ENCODE data around the gene ATP11A.
"Not testable (repeated sequence)": the region's sequence is repeated elsewhere in the genome, so short reads cannot be mapped to it uniquely, and the experiment has no call there.

ATP11A gene

GRCh38 chr13:112675366-112675756 is 14.5 kb upstream of the ATP11A start:
- CTCF ChIA-PET: interaction anchor here (0.7 kb wide), 1 partner anchor 199 kb away, joined by 3 read pairs; no protein-coding TSS in a partner anchor
- no peak for DNase-seq (ENCODE audit: low read depth, low spot score)
- TF ChIP-seq, protein P1, sequence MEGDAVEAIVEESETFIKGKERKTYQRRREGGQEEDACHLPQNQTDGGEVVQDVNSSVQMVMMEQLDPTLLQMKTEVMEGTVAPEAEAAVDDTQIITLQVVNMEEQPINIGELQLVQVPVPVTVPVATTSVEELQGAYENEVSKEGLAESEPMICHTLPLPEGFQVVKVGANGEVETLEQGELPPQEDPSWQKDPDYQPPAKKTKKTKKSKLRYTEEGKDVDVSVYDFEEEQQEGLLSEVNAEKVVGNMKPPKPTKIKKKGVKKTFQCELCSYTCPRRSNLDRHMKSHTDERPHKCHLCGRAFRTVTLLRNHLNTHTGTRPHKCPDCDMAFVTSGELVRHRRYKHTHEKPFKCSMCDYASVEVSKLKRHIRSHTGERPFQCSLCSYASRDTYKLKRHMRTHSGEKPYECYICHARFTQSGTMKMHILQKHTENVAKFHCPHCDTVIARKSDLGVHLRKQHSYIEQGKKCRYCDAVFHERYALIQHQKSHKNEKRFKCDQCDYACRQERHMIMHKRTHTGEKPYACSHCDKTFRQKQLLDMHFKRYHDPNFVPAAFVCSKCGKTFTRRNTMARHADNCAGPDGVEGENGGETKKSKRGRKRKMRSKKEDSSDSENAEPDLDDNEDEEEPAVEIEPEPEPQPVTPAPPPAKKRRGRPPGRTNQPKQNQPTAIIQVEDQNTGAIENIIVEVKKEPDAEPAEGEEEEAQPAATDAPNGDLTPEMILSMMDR (IDR thresholded peaks at IDR 0.05; ENCODE audit: insufficient read depth, low read length, missing control alignments): no peak
- no peak overlapping the region for H3K4me3 ChIP-seq (ENCODE audit: low read depth, low read length)
- POLR2A ChIA-PET: no interaction called here

- CTCF ChIA-PET; POLR2A ChIA-PET; DNase-seq (ENCODE audit: low read depth, low spot score); H3K4me3 ChIP-seq (ENCODE audit: low read depth, low read length): not testable (repeated sequence)
Measured at GRCh38 chr13:112677421-112677962, 12.3 kb upstream of the ATP11A start.

GRCh38 chr13:112679381-112679780 is 10.5 kb upstream of the ATP11A start:
- ChIA-PET POLR2A (no interaction called here), CTCF (no interaction called here)
- DNase-seq (ENCODE audit: low read depth, low spot score): no peak
- TF ChIP-seq, protein P1 (IDR thresholded peaks at IDR 0.05; ENCODE audit: insufficient read depth, low read length, missing control alignments): no peak
- no peak overlapping the region for H3K4me3 ChIP-seq (ENCODE audit: low read depth, low read length)

DNA sequence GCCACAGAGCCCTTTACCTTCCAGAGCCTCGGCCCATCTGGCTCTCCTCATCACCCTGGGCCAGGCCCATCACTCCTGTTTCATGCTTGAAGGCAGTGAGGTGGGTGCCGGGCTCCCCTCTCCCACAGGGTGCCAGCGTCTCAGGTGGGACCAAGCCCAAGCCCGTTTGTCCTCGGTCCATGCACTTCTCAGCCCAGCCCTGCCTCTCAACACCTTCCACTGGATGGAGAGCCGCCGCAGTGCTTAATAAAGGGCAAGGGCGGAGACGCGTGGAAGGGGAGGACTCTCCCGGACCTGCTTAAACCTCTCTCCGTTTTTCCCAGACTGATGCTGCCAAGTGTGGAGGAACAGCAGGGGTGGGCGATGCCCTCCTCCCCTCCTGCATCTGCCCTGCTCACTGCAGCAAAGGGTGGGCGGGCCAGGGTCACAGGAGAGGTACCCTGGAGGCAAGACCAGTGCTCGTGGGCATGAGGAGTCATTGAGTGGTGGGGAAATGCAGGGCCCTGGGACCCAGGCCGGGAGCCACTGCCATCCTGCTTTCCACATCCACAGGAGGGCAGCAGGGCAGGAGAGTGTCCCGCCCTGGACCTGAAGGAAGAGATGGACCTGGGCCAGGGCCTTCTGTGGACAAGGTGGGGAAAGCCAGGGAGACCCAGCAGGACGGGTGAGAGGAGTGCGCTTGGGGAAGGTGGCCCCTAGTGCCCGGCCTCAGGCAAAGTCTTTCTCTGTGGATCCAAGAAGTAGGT is 9.7 kb upstream of the ATP11A start:
- TF ChIP-seq, protein P1 (IDR thresholded peaks at IDR 0.05; ENCODE audit: insufficient read depth, low read length, missing control alignments): no peak
- DNase-seq (ENCODE audit: low read depth, low spot score): no peak
- H3K4me3 ChIP-seq (ENCODE audit: low read depth, low read length): no peak overlapping the region
- ChIA-PET POLR2A (no interaction called here), CTCF (no interaction called here)

GRCh38 chr13:112680741-112681360 is 9.0 kb upstream of the ATP11A start:
- TF ChIP-seq, protein P1 (IDR thresholded peaks at IDR 0.05; ENCODE audit: insufficient read depth, low read length, missing control alignments): no peak
- no peak for DNase-seq (ENCODE audit: low read depth, low spot score)
- ChIA-PET POLR2A (no interaction called here), CTCF (no interaction called here)
- no peak overlapping the region for H3K4me3 ChIP-seq (ENCODE audit: low read depth, low read length)

DNA sequence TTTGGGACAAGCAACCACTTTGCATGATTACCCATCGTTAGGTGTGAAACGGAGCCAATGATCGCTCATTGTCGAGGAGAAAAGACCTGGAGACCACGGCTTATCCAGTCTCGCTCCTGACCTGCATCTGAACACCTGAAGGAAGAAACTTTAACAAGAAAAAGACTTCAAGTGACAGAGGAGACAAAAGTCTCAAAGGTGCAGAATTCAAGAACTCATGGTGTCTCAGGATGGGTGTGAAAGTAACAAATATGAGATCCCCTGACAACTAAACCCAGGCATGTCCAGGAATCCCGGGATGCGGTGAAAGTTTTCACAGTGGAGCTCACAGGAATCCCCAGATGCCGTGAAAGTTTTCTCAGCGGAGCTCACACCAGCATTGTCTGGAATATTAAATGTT is 6.3 kb upstream of the ATP11A start:
- no peak overlapping the region for H3K4me3 ChIP-seq (ENCODE audit: low read depth, low read length)
- POLR2A ChIA-PET: no interaction called here
- no peak for DNase-seq (ENCODE audit: low read depth, low spot score)
- TF ChIP-seq, protein P1 (IDR thresholded peaks at IDR 0.05; ENCODE audit: insufficient read depth, low read length, missing control alignments): no peak
- CTCF ChIA-PET: no interaction called here

All from AG04449 (cell line).